SK-N-DZ (cell line): ENCODE results near the gene STOX2.
"Not testable (repeated sequence)": the region's sequence is repeated elsewhere in the genome, so short reads cannot be mapped to it uniquely, and the experiment has no call there.

ENCODE experiments used
- DNase-seq: peaks from one replicate; pipeline ENCODE4 v3.0.0-alpha.2; 2015; ENCODE audit warnings: low spot score

STOX2 gene

DNA sequence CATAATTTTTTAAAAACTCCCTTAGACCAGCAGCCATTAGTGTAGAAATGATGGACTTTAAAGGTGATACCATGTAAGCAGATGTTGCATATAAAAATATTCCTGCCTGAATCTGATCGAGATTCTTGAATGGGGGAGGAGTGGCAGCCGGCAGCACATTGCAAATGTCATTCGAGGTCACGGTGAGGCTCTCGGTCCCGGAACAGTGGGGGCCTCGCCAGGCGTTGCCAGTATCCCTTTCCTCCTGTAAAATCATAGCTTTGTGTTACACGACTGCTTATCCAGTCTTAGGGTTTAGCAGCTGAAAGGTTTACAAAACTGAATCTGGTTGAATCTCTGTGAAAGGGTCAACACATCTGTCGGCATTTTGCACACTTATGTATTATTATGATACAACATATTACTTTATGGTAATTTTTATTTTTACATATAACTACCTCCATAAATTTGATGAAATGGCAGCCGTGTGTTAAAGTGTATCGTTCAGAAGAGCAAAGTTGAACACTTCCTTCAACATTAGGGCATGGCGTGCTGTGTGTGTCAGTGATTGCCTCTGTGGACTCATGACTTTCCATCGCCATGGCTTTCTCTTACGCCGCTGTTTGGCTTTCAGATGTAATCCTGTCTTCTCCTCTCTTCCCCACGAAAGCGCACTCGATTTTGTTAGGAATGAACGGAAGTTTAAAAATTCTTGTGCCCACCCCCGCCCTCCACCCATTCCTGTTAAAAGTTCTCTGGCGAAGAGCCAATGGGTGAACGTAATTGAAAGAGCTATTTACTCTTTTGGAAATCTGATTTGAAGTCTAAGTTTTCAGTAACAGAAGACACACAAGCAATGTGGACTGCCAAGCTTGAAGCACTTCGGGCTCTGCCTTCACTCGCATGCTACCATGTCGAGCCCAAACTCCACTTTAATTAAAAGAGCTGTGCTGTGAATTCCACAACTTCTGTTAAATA is 114.8 kb downstream of the STOX2 start:
- no peak for DNase-seq

DNA sequence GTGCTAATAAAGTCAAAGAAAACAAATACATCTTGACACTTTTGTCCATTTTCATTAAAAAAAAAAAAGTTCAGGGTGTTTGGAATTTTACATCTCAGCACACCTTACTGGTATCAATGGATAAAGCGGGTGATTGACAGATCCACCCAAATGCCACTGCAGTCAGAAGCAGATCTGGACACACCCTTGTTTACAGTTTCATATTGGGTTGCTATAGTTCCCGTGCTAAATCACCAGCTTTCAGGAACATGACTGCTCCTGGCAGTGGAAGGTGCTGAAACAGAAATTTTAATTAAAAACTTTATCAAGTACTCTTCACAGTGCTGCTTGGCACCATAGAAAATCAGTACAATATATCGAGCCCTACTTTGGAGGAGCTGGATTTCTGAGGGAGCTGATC is 116.3 kb downstream of the STOX2 start:
- DNase-seq: no peak

- DNase-seq: peak; percentile 19
Measured at GRCh38 chr4:184022679-184023383, 117.7 kb downstream of the STOX2 start.

DNA sequence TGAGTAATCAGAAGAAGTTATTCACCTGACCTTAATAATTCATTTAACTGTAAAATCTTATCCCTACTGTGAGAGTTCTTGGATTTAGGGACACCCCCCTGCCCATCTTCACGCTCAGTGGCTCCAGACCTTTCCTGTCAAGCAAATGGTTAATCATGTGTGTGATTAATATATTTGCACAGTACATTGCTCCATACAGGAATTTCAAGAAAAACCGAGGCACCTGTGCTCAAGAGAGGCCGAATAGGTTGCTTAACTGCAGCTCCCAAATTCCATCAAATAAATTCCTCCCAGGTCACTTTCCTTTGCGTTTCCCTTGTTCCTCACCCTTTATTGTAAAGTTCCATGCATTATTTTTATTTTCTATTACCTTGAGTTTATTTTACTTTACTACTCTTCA is 119.5 kb downstream of the STOX2 start:
- DNase-seq: no peak

- no peak for DNase-seq
Measured at GRCh38 chr4:184028561-184029374, 123.7 kb downstream of the STOX2 start.

DNA sequence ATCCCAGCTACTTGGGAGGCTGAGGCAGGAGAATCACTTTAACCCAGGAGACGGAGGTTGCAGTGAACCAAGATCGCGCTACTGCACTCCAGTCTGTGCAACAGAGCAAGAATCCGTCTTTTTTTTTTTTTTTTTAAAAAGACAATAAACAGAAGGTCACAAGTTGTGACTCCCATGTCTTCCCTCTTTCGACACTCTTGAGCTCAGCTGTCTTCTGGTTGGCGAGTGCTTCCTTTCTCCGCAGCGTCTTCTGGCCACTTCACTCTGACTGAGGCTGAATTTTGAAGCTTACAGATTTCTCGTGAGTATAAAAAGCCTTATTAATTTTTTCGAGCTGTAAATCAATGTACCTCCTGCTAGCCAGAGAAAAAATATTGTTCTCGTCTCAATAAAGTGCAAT is 124.9 kb downstream of the STOX2 start:
- DNase-seq: no peak

DNA sequence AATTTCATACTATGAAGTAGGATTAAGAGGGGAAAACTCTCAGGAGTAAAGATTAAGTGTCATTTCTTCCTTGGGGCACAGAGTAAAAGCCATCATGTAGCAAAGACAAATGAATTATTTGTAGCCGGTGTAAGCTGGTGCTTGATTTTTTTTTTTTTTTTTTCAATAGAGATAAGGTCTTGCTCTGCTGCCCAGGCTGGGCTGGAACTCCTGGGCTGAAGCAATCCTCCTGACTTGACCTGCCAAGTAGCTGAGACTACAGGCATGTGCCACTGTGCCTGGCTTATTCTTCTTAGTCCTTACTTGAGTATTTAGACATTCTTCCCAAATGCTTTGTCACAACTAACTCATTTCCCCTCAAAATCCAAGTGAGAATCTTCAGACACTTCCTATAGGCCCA is 125.7 kb downstream of the STOX2 start:
- no peak for DNase-seq

- DNase-seq: no peak
Measured at GRCh38 chr4:184032091-184032490, 127.0 kb downstream of the STOX2 start.

- DNase-seq: no peak
Measured at GRCh38 chr4:184039963-184040383, 134.9 kb downstream of the STOX2 start.

- DNase-seq: no peak
Measured at GRCh38 chr4:184041156-184041555, 136.0 kb downstream of the STOX2 start.

DNA sequence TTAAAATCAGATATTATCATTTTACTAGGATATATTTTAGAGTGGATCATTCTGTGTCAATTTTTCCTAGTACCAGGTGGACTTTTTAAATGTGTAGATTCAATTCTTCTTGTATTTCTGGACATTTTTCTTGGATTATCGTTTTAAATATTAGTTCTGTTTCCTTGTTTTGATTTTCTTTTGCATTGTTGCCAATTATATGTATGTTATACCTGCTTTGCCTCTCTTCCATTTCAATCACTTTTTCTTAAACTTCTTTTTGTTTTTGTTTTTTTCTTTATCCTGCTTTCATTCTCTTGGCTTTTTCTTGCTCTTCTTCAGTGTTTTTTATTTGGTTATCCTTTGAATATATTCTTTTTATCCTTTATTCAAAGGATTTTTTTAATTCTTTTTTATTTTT is 141.0 kb downstream of the STOX2 start:
- no peak for DNase-seq

DNA sequence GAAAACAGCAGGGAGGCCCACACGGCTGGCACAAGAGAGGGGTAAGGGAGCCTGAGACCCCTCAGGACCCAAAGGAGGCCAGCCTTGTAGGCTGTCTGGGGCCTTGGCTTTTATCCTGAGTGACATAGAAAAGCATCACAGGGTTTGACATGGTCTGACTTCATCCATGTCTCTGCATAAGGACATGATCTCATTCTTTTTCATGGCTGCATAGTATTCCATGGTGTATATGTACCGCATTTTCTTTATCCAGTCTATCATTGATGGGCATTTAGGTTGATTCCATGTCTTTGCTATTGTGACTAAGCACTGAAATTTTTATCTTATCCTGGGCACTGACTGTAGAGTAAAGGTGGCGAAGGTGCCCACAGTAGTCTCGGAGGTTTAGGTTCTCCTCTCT is 146.2 kb downstream of the STOX2 start:
- DNase-seq: not testable (repeated sequence)

DNA sequence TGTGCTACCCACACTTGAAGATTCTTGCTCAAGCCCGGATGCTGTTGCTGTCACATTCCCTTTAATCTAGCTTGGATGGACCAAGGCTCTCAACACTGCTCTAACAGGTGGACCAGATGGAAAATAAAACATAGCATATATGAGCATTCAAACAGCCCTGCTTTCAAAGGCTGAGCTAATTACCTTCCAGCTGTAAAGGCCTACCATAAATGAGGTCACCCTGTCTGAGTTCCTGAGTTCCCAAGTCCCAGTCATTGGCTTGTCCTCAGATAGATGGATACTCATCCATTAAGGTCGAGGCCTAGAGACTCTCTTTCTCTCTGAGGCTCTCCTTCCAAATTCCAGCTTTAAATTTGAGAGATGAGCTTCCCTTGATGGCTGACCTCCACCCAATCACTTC is 147.5 kb downstream of the STOX2 start:
- no peak for DNase-seq

DNA sequence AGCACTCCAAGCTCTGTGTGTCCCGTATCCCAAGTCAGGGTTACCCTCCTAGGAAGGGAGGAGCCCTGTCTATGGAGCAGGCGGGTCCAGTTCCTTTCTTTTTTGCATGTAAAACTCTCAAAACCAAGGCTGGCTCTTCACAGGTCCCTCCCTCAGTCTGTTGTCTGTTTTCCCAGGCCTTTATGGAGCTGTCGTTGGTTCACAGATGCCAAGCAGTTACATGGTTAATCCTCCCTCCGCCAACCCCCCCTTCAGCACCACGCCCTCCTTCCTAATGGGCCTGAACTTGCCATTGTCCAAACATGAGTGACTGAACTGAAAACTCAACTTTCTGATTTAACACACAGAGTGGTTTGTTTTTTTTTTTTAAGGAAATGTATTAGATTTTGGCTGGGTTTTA is 148.3 kb downstream of the STOX2 start:
- DNase-seq: no peak

- no peak for DNase-seq
Measured at GRCh38 chr4:184056877-184057276, 151.8 kb downstream of the STOX2 start.

- DNase-seq: no peak
Measured at GRCh38 chr4:184058026-184058425, 152.9 kb downstream of the STOX2 start.

DNA sequence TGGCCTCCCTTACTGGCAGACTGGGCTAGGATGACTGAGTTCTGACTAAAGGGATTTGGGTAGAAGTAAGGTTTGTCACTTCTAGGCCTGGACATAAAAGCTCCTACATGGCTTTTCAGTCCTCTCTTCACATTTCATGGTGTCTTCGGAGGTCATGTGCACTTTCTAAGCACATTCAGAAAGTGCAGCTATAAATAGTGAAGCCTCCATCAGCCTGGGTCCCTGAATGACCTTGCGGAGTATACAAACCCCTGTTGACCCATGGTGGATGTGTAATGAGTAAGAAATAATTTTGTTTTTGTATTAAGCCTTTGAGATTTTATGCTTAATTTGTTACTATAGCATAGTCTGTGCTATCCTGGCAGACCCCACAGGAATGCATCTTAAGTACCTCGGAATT is 154.0 kb downstream of the STOX2 start:
- no peak for DNase-seq

GRCh38 chr4:184061582-184061981 is 156.5 kb downstream of the STOX2 start:
- DNase-seq: no peak

GRCh38 chr4:184062769-184063168 is 157.7 kb downstream of the STOX2 start:
- no peak for DNase-seq

- no peak for DNase-seq
Measured at GRCh38 chr4:184064877-184065276, 159.8 kb downstream of the STOX2 start.

GRCh38 chr4:184066584-184067300 is 161.6 kb downstream of the STOX2 start:
- DNase-seq: peak; percentile 54
